GM04504 (cell line): Measurements from ENCODE around the gene ACAD11.

Experiments
- DNase-seq: peaks from one replicate; pipeline ENCODE4 v3.0.0-alpha.2; 2012; ENCODE audit warnings: low read depth

ACAD11 gene

GRCh38 chr3:132555306-132556035 is 104.1 kb downstream of the ACAD11 start:
- no peak for DNase-seq

DNA sequence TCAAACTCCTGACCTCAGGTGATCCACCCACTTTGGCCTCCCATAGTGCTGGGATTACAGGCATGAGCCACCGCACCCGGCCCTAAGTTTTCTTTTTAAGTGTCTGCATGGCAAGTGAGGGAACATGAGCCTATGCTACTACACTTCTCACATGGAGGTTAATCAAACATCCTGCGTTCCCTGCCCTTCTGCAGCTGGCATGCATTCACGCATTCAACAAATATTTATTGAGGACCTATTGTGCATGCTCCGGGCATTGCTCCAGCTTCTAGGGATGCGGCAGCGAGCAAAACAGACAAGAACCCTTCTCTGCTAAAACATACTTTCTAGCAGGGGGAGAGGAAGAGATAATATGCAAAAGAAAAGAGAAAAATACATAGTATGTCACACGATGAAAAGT is 105.2 kb downstream of the ACAD11 start:
- no peak for DNase-seq

- no peak for DNase-seq
Observed at GRCh38 chr3:132553826-132554225, 105.8 kb downstream of the ACAD11 start.

DNA sequence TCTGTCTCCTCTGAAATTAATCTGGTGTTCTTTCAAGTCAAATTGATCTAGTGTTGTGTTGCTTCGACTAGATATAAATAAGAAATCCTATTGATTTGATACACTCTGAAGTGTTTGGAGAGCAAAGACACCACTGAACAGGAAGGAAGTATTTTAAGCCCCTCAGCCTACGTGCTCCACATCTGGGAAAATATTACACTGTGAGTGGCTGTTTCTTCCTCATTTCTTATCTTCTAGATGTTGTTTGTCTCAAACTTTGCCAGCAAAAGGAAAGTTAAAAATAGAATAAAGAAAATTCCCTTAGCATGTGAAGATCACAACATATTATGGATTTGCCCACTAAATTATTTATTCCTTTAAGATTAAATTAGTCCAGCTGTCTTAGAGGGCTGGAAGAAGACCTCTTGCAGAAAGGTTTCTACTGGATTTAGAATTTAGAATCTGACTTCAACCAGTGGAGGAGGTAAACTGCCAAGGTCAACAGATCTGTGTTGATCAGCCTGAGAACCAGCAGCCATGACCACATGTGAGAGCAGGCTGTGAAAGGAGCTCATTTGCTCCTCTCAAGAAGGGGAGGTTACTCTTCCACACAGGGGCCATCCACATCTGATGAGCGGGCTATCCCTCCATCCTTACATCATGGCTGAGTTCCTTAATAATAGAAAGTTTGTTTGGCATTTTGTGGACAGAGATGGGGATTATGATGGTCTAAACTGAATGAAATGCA is 108.9 kb downstream of the ACAD11 start:
- DNase-seq = no peak

DNA sequence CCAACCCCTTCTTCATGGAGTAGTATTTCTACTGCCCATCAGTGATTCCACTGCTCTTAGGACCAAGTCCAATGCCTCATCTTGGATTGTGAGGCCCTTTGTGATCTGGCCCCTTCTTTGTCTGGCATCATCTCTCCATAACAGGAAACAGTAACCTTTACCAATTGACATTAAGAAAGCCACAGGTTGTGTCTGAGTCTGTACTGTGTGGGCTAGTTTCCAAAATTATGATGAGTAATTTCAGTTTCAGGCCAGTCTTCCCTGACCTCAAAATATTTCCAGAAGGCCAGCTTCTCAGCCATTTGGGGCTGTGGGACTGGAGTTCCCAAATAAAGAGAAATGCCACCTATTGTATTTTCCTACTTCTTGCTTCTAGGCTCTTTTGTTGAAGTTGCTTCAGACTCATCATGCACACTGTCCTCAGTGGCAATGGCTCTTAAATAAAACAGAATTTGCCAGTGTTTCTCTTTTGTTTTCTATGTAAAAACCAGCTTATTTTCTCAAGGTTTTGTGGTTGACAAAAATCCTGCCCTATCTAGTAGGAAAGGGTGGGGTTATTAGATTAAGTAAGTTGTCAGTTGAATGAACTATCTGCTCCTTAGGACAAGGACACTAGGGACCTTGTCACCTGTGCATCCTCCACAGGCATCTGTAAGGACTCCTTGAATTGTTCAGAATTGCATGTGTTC is 109.6 kb downstream of the ACAD11 start:
- peak; percentile 55 for DNase-seq

DNA sequence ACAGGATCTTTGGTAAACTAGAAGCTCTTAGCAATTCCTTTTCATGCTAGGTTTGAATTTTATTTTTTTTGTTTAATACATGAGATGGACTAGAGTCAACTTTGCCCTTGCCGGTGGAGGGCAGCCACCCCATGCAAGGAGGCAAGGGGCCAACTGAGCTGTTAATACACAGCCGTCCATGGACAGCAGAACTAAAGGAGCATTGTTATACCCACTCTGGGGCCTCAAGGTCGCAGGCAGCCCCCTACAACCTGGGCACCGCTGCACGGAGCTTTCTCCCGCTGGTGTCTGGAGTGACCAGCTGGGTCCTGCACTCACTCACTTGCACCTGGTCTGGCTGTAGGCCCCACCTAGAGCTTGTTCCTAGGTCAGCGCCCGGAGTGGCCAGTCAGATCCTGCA is 110.4 kb downstream of the ACAD11 start:
- DNase-seq = no peak

- DNase-seq = no peak
Observed at GRCh38 chr3:132545471-132545870, 114.1 kb downstream of the ACAD11 start.

- DNase-seq = no peak
Observed at GRCh38 chr3:132544130-132544529, 115.5 kb downstream of the ACAD11 start.

GRCh38 chr3:132543011-132543739 is 116.4 kb downstream of the ACAD11 start:
- peak; percentile 84 for DNase-seq

DNA sequence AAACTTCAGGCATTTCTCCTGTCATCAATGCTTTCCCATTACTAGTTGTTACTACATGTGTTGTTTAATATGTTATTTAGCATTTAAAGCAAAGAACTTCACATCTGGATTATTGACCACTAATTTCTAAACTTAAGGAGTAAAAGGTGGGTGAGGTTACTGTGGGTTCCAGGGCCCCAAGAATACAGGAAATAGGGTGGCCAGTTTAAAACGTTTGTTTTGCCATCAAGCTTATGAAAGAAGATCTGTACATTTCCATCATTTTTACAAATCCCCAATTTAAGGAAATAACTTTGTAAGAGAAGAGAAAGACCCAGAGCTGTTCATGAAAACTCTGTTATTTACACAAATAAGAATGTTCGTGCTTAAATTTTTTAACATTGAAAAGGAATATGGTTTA is 117.0 kb downstream of the ACAD11 start:
- DNase-seq = no peak

GRCh38 chr3:132539681-132540080 is 119.9 kb downstream of the ACAD11 start:
- DNase-seq = no peak

GRCh38 chr3:132538072-132538471 is 121.5 kb downstream of the ACAD11 start:
- DNase-seq = no peak

DNA sequence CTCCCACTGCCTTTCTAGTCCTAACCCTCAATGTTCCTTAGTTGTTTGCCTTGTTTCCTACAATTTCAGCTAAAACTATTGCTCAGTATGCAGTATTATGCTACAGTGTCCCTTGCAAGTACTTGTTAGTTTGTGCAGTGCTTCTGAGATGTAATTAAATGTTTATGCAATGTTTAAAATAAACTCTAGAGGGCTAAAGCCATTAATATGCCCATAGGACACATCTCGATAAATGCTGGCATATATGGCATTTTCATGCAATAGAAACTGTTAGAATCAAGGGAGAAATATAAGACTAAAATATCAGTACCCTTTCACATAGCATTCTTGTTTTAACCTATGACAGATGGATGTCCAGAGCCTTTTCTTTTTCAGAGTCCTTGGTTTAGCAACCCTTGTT is 122.3 kb downstream of the ACAD11 start:
- no peak for DNase-seq

DNA sequence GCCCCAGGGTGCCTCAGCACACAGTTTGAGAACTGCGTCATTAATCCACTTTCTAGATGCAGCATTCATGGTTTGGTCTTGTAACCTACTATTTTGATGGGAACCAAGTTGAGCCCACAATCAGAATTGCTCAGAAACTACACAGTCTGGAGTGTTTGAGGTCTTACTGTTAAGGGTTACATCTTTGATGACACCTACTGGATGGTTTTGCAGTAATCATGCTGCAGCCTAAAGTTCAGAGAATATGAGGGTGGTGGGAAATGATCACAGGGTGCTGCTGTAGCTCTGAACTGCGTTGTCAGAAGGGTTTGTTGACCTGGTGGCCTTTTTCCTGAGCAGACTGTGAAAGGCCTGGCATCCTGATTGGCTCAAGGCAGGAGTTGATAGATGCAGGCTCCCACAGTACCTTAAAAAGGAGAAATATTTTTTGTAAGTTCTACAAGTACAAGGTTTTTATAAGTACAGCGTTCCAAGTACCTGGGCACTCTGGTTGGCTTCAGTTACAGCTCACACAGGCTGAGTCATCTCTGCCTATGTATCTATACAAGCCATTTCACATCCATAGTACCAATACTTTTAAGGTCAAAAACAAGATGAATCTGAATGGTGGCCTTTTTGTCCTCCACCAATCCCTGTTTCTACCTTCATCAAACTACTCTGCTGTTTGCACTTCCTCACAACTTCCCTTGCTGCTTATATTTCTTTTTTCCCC is 123.0 kb downstream of the ACAD11 start:
- DNase-seq = no peak

GRCh38 chr3:132535575-132536441 is 123.8 kb downstream of the ACAD11 start:
- peak; percentile 70 for DNase-seq

GRCh38 chr3:132530624-132531023 is 129.0 kb downstream of the ACAD11 start:
- DNase-seq = no peak

DNA sequence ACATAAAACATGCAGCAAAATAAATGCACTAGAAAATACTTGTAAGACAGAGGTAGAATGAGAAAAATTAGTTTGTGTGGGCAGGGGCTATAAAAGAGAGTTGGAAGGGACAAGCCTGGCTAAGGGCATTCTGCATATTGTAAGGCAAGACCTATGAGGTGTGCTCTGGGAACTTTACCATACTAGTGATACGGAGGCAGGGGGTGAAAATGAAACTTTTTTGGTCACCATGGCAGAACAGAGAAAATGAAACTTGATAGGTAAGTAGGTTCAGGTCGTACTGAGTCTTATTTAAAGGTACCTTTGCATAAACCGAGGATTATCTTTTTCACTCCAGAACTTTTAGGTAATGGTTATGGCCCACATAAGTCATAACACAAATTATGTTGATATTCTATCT is 137.3 kb downstream of the ACAD11 start:
- DNase-seq = no peak

DNA sequence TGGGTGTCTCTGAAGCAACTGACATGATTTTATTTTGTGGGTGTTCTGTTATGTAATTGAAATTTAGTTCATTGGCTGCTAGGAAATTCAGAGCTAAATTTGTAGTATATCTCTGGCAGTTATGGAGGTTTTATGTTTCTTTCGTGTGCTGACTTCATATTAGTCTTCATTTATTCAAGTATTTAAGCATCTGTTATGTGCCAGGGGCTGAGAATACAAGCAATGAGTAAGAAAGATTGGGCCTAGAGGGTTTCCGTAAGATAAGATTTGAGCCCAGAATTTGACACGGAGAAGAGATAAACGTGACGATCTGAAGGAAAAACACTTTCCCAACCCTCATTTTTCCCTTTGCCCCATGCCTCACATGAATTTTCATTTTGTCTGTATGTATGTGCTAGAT is 137.7 kb downstream of the ACAD11 start:
- no peak for DNase-seq

GRCh38 chr3:132519914-132520313 is 139.7 kb downstream of the ACAD11 start:
- no peak for DNase-seq

DNA sequence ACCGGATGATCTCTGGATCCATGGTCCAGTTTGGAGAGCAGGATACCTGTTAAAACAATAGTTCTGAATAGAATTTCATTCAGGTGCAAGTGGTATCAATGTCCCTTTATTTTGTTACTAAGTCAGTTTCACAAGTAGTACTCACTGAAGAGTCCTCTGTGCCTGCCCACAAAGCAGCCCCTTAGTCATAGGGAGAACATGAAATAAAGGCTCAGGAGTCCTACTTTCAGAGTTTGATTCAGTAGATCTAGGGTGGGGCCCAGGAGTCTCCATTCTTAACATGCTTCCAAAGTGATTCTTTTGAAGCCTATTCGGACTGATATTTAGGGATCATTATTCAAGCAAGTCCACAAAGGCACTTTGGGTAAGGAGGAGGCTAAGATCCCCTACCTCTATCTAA is 142.3 kb downstream of the ACAD11 start:
- DNase-seq = no peak

DNA sequence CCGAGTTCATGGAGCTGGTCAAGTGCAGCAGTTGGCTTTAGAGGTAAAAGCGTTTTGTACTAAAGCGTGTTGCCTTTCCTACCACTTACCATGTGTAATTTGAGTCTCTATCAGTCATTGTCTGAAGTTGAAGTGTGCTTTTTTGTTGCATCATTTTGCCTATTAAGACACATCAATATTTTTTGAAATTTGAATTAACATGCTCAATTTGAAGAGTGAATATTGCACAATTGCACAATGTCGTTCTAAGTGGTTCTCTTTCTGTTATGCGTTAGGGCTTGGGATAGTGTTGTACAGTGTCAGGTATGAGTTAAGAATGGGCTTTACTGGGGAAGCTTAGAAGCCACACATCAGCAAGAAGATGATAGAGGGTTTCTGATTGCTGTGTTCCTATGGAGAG is 146.6 kb downstream of the ACAD11 start:
- no peak for DNase-seq
